ENCODE data around the gene LIPE. TPM values are rescaled to one million over a fixed set of nuclear protein-coding genes. Genes with fewer than 3 reads are reported as not detected.

LIPE gene
- total RNA-seq, 1 experiment from 2014 or later: 10.2 TPM

- no peak for ATAC-seq
- POLR2A ChIA-PET: no interaction called here
- CTCF ChIA-PET: interaction anchor here (0.8 to 3.6 kb wide), 5 partner anchors 11 to 25 kb away, joined by 3 to 22 read pairs (median 16); no protein-coding TSS in a partner anchor
- peaks cover 6% of the 10 kb centered on the region for H3K9me3 Mint-ChIP-seq
- no peak for DNase-seq (ENCODE audit: low spot score)
- peaks cover 91% of the 10 kb centered on the region for H3K27me3 Mint-ChIP-seq (ENCODE audit: low read depth)
- H3K27ac Mint-ChIP-seq: no peak overlapping the region
- TF ChIP-seq OVOL2 (CRISPR knock-in tag; IDR thresholded peaks at IDR 0.05; ENCODE audit: borderline replicate concordance) (no peak), ZMAT4 (CRISPR knock-in tag; IDR thresholded peaks at IDR 0.05) (no peak), SP1 (CRISPR knock-in tag; conservative IDR thresholded peaks at IDR 0.05) (no peak), TP53 (CRISPR knock-in tag; IDR thresholded peaks at IDR 0.05) (no peak), FOXJ3 (CRISPR knock-in tag; IDR thresholded peaks at IDR 0.05; ENCODE audit: borderline replicate concordance) (no peak), TCF7 (CRISPR knock-in tag; IDR thresholded peaks at IDR 0.05; ENCODE audit: low read depth) (no peak), RELA (CRISPR knock-in tag; IDR thresholded peaks at IDR 0.05; ENCODE audit: borderline replicate concordance) (no peak), ELF4 (CRISPR knock-in tag; IDR thresholded peaks at IDR 0.05; ENCODE audit: low read depth) (no peak)
- TF ChIP-seq, protein P1, sequence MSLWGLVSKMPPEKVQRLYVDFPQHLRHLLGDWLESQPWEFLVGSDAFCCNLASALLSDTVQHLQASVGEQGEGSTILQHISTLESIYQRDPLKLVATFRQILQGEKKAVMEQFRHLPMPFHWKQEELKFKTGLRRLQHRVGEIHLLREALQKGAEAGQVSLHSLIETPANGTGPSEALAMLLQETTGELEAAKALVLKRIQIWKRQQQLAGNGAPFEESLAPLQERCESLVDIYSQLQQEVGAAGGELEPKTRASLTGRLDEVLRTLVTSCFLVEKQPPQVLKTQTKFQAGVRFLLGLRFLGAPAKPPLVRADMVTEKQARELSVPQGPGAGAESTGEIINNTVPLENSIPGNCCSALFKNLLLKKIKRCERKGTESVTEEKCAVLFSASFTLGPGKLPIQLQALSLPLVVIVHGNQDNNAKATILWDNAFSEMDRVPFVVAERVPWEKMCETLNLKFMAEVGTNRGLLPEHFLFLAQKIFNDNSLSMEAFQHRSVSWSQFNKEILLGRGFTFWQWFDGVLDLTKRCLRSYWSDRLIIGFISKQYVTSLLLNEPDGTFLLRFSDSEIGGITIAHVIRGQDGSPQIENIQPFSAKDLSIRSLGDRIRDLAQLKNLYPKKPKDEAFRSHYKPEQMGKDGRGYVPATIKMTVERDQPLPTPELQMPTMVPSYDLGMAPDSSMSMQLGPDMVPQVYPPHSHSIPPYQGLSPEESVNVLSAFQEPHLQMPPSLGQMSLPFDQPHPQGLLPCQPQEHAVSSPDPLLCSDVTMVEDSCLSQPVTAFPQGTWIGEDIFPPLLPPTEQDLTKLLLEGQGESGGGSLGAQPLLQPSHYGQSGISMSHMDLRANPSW (CRISPR knock-in tag; conservative IDR thresholded peaks at IDR 0.05; ENCODE audit: low read depth): no peak
- TF ChIP-seq, protein P2, sequence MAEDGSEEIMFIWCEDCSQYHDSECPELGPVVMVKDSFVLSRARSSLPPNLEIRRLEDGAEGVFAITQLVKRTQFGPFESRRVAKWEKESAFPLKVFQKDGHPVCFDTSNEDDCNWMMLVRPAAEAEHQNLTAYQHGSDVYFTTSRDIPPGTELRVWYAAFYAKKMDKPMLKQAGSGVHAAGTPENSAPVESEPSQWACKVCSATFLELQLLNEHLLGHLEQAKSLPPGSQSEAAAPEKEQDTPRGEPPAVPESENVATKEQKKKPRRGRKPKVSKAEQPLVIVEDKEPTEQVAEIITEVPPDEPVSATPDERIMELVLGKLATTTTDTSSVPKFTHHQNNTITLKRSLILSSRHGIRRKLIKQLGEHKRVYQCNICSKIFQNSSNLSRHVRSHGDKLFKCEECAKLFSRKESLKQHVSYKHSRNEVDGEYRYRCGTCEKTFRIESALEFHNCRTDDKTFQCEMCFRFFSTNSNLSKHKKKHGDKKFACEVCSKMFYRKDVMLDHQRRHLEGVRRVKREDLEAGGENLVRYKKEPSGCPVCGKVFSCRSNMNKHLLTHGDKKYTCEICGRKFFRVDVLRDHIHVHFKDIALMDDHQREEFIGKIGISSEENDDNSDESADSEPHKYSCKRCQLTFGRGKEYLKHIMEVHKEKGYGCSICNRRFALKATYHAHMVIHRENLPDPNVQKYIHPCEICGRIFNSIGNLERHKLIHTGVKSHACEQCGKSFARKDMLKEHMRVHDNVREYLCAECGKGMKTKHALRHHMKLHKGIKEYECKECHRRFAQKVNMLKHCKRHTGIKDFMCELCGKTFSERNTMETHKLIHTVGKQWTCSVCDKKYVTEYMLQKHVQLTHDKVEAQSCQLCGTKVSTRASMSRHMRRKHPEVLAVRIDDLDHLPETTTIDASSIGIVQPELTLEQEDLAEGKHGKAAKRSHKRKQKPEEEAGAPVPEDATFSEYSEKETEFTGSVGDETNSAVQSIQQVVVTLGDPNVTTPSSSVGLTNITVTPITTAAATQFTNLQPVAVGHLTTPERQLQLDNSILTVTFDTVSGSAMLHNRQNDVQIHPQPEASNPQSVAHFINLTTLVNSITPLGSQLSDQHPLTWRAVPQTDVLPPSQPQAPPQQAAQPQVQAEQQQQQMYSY (CRISPR knock-in tag; IDR thresholded peaks at IDR 0.05): no peak
- TF ChIP-seq, protein P3, sequence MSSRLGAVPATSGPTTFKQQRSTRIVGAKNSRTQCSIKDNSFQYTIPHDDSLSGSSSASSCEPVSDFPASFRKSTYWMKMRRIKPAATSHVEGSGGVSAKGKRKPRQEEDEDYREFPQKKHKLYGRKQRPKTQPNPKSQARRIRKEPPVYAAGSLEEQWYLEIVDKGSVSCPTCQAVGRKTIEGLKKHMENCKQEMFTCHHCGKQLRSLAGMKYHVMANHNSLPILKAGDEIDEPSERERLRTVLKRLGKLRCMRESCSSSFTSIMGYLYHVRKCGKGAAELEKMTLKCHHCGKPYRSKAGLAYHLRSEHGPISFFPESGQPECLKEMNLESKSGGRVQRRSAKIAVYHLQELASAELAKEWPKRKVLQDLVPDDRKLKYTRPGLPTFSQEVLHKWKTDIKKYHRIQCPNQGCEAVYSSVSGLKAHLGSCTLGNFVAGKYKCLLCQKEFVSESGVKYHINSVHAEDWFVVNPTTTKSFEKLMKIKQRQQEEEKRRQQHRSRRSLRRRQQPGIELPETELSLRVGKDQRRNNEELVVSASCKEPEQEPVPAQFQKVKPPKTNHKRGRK (CRISPR knock-in tag; IDR thresholded peaks at IDR 0.05; ENCODE audit: borderline replicate concordance): no peak
- TF ChIP-seq, protein P4, sequence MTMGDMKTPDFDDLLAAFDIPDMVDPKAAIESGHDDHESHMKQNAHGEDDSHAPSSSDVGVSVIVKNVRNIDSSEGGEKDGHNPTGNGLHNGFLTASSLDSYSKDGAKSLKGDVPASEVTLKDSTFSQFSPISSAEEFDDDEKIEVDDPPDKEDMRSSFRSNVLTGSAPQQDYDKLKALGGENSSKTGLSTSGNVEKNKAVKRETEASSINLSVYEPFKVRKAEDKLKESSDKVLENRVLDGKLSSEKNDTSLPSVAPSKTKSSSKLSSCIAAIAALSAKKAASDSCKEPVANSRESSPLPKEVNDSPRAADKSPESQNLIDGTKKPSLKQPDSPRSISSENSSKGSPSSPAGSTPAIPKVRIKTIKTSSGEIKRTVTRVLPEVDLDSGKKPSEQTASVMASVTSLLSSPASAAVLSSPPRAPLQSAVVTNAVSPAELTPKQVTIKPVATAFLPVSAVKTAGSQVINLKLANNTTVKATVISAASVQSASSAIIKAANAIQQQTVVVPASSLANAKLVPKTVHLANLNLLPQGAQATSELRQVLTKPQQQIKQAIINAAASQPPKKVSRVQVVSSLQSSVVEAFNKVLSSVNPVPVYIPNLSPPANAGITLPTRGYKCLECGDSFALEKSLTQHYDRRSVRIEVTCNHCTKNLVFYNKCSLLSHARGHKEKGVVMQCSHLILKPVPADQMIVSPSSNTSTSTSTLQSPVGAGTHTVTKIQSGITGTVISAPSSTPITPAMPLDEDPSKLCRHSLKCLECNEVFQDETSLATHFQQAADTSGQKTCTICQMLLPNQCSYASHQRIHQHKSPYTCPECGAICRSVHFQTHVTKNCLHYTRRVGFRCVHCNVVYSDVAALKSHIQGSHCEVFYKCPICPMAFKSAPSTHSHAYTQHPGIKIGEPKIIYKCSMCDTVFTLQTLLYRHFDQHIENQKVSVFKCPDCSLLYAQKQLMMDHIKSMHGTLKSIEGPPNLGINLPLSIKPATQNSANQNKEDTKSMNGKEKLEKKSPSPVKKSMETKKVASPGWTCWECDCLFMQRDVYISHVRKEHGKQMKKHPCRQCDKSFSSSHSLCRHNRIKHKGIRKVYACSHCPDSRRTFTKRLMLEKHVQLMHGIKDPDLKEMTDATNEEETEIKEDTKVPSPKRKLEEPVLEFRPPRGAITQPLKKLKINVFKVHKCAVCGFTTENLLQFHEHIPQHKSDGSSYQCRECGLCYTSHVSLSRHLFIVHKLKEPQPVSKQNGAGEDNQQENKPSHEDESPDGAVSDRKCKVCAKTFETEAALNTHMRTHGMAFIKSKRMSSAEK (CRISPR knock-in tag; IDR thresholded peaks at IDR 0.05; ENCODE audit: borderline replicate concordance): no peak
- H3K36me3 Mint-ChIP-seq: peaks cover 2% of the 10 kb centered on the region
- H3K4me1 Mint-ChIP-seq: peaks cover 31% of the 10 kb centered on the region
- H3K4me3 Mint-ChIP-seq: peak overlapping the region; percentile 24; the same call in 1 of the 2 replicates
Observed at GRCh38 chr19:42421591-42422031, 5.6 kb downstream of the LIPE start.
